Epithelial cell of proximal tubule (primary cell): ENCODE measurements around the gene INPP4A. TPM values are rescaled to one million over a fixed set of nuclear protein-coding genes. Genes with fewer than 3 reads are reported as not detected.

Experiments
- DNase-seq: peaks from one replicate; pipeline ENCODE4 v3.0.0-alpha.2; 2011; ENCODE audit warnings: low read depth
- H3K4me3 ChIP-seq: 2 replicates; pipeline ENCODE4 v1.5.1; 2011; ENCODE audit warnings: low read depth, mild to moderate bottlenecking, low read length
- total RNA-seq: library from RNA; depleted of rRNA; stranded (reverse); fragments of >200 nt; gene quantifications from 2 replicates; pipeline ENCODE4 v1.2.3, GENCODE V29; 2015
- TF ChIP-seq, protein P1 (sequence below): conservative IDR thresholded peaks from 2 replicates; pipeline ENCODE4 v1.5.1; 2012; ENCODE audit warnings: low read depth, mild to moderate bottlenecking, low read length

Gene INPP4A
- total RNA-seq, 1 donor from 2014 or later: 12.2 TPM

DNA sequence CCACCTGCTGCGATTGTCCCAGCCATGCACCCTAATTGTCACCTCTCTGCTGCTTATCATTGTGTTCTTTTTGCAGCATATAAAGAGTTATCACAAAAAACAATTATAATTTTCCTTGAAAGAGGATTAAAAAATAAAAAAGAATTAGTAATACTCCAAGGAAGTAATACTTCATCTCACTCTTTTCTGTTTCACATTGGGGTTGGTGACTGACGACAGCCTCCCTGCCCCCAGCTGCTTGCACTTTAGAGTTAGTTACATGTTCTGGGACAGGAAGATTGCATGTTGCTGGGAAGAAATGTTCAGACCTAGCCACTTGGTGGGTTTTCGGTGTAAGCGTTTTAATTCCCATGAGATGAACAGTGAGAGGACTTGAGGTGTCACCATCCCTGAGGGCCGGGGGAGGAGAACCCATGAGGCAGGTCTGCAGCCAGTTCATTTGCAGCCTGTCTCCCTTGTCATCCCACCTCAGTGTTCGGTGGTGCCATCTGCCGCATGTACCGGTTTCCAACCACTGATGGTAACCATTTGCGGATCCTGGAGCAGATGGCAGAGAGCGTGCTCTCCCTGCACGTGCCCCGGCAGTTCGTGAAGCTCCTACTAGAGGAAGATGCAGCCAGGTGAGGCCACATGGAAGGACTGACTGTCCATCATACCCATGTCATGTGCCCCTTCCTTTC is 94.5 kb downstream of the INPP4A start:
- no peak for DNase-seq
- TF ChIP-seq, protein P1, sequence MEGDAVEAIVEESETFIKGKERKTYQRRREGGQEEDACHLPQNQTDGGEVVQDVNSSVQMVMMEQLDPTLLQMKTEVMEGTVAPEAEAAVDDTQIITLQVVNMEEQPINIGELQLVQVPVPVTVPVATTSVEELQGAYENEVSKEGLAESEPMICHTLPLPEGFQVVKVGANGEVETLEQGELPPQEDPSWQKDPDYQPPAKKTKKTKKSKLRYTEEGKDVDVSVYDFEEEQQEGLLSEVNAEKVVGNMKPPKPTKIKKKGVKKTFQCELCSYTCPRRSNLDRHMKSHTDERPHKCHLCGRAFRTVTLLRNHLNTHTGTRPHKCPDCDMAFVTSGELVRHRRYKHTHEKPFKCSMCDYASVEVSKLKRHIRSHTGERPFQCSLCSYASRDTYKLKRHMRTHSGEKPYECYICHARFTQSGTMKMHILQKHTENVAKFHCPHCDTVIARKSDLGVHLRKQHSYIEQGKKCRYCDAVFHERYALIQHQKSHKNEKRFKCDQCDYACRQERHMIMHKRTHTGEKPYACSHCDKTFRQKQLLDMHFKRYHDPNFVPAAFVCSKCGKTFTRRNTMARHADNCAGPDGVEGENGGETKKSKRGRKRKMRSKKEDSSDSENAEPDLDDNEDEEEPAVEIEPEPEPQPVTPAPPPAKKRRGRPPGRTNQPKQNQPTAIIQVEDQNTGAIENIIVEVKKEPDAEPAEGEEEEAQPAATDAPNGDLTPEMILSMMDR: no peak
- H3K4me3 ChIP-seq: no peak overlapping the region

- H3K4me3 ChIP-seq: no peak overlapping the region
- no peak for DNase-seq
- TF ChIP-seq, protein P1: no peak
Measured at GRCh38 chr2:98540536-98540935, 95.9 kb downstream of the INPP4A start.

GRCh38 chr2:98541489-98541888 is 96.8 kb downstream of the INPP4A start:
- TF ChIP-seq, protein P1: no peak
- no peak overlapping the region for H3K4me3 ChIP-seq
- DNase-seq: no peak

DNA sequence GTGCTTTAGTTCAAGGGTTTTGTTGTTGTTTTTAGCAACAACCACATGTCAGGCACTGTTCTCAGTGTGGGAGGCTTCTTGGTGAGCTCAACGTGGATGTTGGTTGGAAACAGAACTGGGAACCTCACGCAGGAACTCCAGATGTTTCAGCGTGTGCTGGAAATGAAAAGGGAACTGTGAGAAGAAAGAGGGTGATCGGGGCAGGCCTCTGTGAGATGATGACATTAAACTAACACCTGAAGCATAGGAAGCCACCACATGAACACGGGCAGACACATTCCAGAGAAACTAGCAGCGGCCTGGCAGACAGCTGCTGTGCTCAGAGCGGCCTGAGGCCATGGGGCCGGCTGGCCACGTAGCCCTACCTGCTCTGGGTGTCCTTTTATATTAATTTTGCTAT is 97.2 kb downstream of the INPP4A start:
- H3K4me3 ChIP-seq: no peak overlapping the region
- TF ChIP-seq, protein P1: no peak
- no peak for DNase-seq

- no peak overlapping the region for H3K4me3 ChIP-seq
- TF ChIP-seq, protein P1: no peak
- no peak for DNase-seq
Measured at GRCh38 chr2:98543214-98543613, 98.6 kb downstream of the INPP4A start.

- TF ChIP-seq, protein P1: no peak
- H3K4me3 ChIP-seq: no peak overlapping the region
- DNase-seq: no peak
Measured at GRCh38 chr2:98543842-98544241, 99.2 kb downstream of the INPP4A start.

- no peak for DNase-seq
- H3K4me3 ChIP-seq: no peak overlapping the region
- TF ChIP-seq, protein P1: no peak
Measured at GRCh38 chr2:98545591-98545990, 100.9 kb downstream of the INPP4A start.
